WI38 (cell line): ENCODE data around the gene ZCCHC3.
"Not testable (repeated sequence)": the region's sequence is repeated elsewhere in the genome, so short reads cannot be mapped to it uniquely, and the experiment has no call there.

Experiments
- H3K4me3 ChIP-seq: 2 replicates; pipeline ENCODE4 v1.5.1; 2011; ENCODE audit warnings: low read depth, mild to moderate bottlenecking, control low read depth, low read length
- CTCF ChIP-seq: IDR thresholded peaks from 2 replicates; pipeline ENCODE4 v1.5.1; 2012; ENCODE audit warnings: low read depth, mild to moderate bottlenecking, control low read depth, low read length

The ZCCHC3 gene, protein sequence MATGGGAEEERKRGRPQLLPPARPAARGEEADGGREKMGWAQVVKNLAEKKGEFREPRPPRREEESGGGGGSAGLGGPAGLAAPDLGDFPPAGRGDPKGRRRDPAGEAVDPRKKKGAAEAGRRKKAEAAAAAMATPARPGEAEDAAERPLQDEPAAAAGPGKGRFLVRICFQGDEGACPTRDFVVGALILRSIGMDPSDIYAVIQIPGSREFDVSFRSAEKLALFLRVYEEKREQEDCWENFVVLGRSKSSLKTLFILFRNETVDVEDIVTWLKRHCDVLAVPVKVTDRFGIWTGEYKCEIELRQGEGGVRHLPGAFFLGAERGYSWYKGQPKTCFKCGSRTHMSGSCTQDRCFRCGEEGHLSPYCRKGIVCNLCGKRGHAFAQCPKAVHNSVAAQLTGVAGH

DNA sequence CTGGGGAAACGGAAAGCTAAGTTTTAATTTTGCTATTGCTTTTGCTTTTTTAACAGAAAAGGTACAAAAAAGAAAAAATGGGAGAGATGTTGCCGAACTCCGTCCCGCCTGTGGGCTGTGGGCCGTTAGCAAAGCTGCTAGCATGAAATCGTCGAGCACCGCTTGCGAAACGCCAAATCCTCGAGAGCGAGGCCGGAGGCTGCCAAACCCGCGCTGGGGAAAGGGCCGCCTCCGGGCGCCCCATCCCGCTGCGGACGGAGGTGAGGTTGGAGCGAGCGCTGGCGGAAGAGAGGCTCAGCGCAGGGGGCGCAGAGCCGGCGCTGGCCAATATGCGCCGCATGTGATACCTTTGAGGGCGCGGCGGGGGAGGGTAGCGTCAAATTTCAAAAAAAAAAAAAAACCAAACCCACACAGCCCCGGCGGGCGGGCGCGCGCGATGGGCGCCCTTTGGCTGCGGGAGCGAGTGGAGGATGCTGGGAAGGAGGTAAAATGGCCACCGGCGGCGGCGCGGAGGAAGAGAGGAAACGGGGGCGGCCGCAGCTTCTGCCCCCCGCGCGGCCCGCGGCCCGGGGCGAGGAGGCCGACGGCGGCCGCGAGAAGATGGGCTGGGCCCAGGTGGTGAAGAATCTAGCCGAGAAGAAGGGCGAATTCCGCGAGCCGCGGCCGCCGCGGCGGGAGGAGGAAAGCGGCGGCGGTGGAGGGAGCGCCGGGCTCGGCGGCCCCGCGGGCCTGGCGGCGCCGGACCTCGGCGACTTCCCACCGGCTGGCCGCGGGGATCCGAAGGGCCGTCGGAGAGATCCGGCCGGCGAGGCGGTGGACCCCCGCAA lies at the start of gene ZCCHC3:
ZCCHC3 (plus strand) TSS at position 473 of the 827 bp plus-strand sequence; CDS start at position 490, 17 bp downstream.
- TF ChIP-seq CTCF: no peak
- peak within 1 kb of the TSS; percentile 92 for H3K4me3 ChIP-seq

DNA sequence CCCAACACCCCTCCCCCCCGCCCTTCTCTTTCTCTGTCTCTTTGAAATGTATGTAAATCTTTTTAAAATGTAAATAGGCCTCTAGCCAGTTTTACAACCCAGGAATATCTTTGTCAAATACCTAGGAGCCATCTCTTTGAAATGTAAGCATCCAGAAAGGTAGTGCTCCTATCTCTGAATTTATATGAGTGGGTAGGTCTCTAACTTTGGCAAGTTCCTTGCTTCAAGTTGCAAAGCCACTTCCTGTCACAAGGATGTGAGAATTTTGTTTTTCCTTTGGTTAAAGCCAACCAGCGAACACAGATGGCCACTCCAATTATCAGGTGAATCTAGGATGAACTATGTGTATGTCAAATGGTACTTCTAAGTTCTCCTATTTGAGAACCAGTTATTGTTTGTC lies 46.0 kb upstream of the ZCCHC3 start:
- no peak for TF ChIP-seq CTCF
- H3K4me3 ChIP-seq: no peak overlapping the region

GRCh38 chr20:252801-253200 lies 44.6 kb upstream of the ZCCHC3 start:
- TF ChIP-seq CTCF: no peak
- H3K4me3 ChIP-seq: no peak overlapping the region

DNA sequence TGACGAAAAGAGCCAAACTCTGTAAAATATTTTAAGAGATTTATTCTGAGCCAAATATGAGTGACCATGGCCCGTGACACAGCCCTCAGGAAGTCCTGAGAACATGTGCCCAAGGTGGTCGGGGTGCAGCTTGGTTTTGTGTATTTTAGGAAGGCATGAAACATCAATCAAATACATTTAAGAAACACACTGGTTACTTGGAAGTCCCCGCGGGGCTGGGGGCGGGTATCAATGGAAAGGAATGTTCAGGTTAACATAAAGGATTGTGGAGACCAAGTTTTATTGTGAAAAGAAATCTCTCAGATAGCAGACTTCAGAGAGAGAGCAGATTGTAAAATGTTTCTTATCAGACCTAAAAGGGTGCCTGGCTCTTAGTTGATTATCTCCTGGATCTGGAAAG lies 43.9 kb upstream of the ZCCHC3 start:
- not testable (repeated sequence) for H3K4me3 ChIP-seq

DNA sequence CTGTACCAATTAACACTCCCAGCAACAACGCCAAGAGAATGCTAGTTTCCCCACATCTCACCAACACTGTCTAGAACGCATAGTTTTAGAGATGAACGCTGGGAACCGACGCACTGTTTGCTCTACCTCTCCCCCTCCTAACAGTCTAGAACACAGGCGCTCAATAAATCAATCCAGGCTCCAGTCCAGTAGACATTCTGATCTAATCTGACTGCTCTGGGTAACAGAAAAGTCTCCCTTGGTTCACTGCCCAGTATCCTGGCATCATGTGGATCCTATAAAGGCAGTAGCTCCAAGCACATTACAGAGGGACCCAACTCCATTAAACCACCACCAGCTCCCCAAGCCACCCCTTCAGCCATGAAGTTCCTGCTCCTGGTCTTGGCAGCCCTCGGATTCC lies 40.0 kb upstream of the ZCCHC3 start, which contains the start of gene DEFB132:
DEFB132 (plus strand) TSS at position 306 of the 400 bp plus-strand sequence; CDS start at position 361, 55 bp downstream.
- TF ChIP-seq CTCF: no peak
- H3K4me3 ChIP-seq: no peak within 1 kb of the TSS

- TF ChIP-seq CTCF: no peak
- H3K4me3 ChIP-seq: no peak overlapping the region
Observed at GRCh38 chr20:258269-258858, 39.0 kb upstream of the ZCCHC3 start.

GRCh38 chr20:258963-259362 lies 38.4 kb upstream of the ZCCHC3 start:
- TF ChIP-seq CTCF: no peak
- no peak overlapping the region for H3K4me3 ChIP-seq
